Neuronal stem cell (in vitro differentiated cells): ENCODE data around the gene BRSK2.

Experiments used
- DNase-seq: peaks from one replicate; pipeline ENCODE4 v3.0.0-alpha.2; 2013; ENCODE audit warnings: low spot score
- H2AFZ ChIP-seq: one replicate; pipeline ENCODE4 v1.6.1; 2013; ENCODE audit warnings: mild to moderate bottlenecking, low read length, inconsistent platforms
- H2AK5ac ChIP-seq: 2 replicates; pipeline ENCODE4 v1.6.1; 2013; ENCODE audit warnings: low read depth, mild to moderate bottlenecking, inconsistent platforms, low read length, moderate library complexity, mixed read lengths
- H2BK120ac ChIP-seq: 2 replicates; pipeline ENCODE4 v1.6.1; 2013; ENCODE audit warnings: low read depth, mild to moderate bottlenecking, inconsistent platforms, low read length, moderate library complexity, mixed read lengths
- H2BK12ac ChIP-seq: one replicate; pipeline ENCODE4 v1.6.1; 2013; ENCODE audit warnings: low read length, inconsistent platforms
- H2BK15ac ChIP-seq: 2 replicates; pipeline ENCODE4 v1.6.1; 2013; ENCODE audit warnings: mild to moderate bottlenecking, low read length, inconsistent platforms, mixed read lengths
- H2BK5ac ChIP-seq: one replicate; pipeline ENCODE4 v1.6.1; 2013; ENCODE audit warnings: inconsistent platforms, mild to moderate bottlenecking, low read length, moderate library complexity
- H3K14ac ChIP-seq: one replicate; pipeline ENCODE4 v1.6.1; 2013; ENCODE audit warnings: low read length, inconsistent platforms
- H3K18ac ChIP-seq: 2 replicates; pipeline ENCODE4 v1.6.1; 2013; ENCODE audit warnings: low read length, inconsistent platforms
- H3K23ac ChIP-seq: 2 replicates; pipeline ENCODE4 v1.6.1; 2013; ENCODE audit warnings: low read depth, mild to moderate bottlenecking, mixed read lengths, low read length, inconsistent platforms; ENCODE audit not compliant: poor library complexity
- H3K27ac ChIP-seq: replicated peaks from 3 replicates; pipeline ENCODE4 v1.5.1; 2013; ENCODE audit warnings: low read length, inconsistent platforms
- H3K27me3 ChIP-seq, 3 experiments: 2 replicates each; pipeline ENCODE4 v1.6.1; 2013; ENCODE audit warnings: low read length in 3 of 3, mild to moderate bottlenecking in 2 of 3, inconsistent platforms in 1 of 3, low read depth in 1 of 3, mixed read lengths in 1 of 3, moderate library complexity in 1 of 3; ENCODE audit not compliant: control insufficient read depth in 3 of 3, insufficient read depth in 3 of 3
- H3K36me3 ChIP-seq, 2 donors: replicated peaks in 1 of 2; 2 replicates each; pipeline ENCODE4 v1.6.1; 2013; ENCODE audit warnings: low read length in 2 of 2; ENCODE audit not compliant: control insufficient read depth in 2 of 2, insufficient read depth in 2 of 2
- H3K4ac ChIP-seq: 2 replicates; pipeline ENCODE4 v1.6.1; 2013; ENCODE audit warnings: inconsistent platforms, mild to moderate bottlenecking, low read length, moderate library complexity
- H3K4me1 ChIP-seq, 2 donors: 1 replicate in 1 of 2; 2 replicates in 1 of 2; pipeline ENCODE4 v1.6.1; 2013; ENCODE audit warnings: low read length in 2 of 2, low read depth in 1 of 2; ENCODE audit not compliant: control insufficient read depth in 2 of 2, insufficient read depth in 1 of 2
- H3K4me2 ChIP-seq: one replicate; pipeline ENCODE4 v1.6.1; 2013; ENCODE audit warnings: mild to moderate bottlenecking, low read length, inconsistent platforms; ENCODE audit not compliant: insufficient read depth, poor library complexity, severe bottlenecking
- H3K4me3 ChIP-seq, 2 donors: 2 replicates each; pipeline ENCODE4 v1.5.1; 2013; ENCODE audit warnings: low read length in 2 of 2, mild to moderate bottlenecking in 2 of 2, inconsistent platforms in 1 of 2, moderate library complexity in 1 of 2
- H3K79me1 ChIP-seq: one replicate; pipeline ENCODE4 v1.6.1; 2013; ENCODE audit warnings: low read depth, mild to moderate bottlenecking, inconsistent platforms, low read length, moderate library complexity
- H3K9ac ChIP-seq: one replicate; pipeline ENCODE4 v1.6.1; 2013; ENCODE audit warnings: mild to moderate bottlenecking, low read depth, low read length, inconsistent platforms; ENCODE audit not compliant: poor library complexity
- H3K9me3 ChIP-seq, 2 donors: replicated peaks in 1 of 2; 2 replicates each; pipeline versions ENCODE3 to v1.6.1; 2013; ENCODE audit warnings: low read length in 2 of 2, mild to moderate bottlenecking in 2 of 2, inconsistent platforms in 1 of 2, low read depth in 1 of 2, mixed read lengths in 1 of 2, moderate library complexity in 1 of 2; ENCODE audit not compliant: control insufficient read depth in 2 of 2, insufficient read depth in 1 of 2
- H4K8ac ChIP-seq: one replicate; pipeline ENCODE4 v1.6.1; 2013; ENCODE audit warnings: low read depth, mild to moderate bottlenecking, inconsistent platforms, low read length, moderate library complexity
- H4K91ac ChIP-seq: one replicate; pipeline ENCODE4 v1.6.1; 2013; ENCODE audit warnings: low read length, low read depth, mild to moderate bottlenecking, inconsistent platforms; ENCODE audit not compliant: poor library complexity
- WGBS, 2 donors: extraction: QIAGEN DNeasy Blood & Tissue Kit; methylation state at CpG; one replicate each; pipeline ENCODE4 v1.1.7; 2013; ENCODE audit warnings: missing lambda C conversion rate in 2 of 2, mixed read lengths in 1 of 2; ENCODE audit not compliant: insufficient read length in 2 of 2, insufficient replicate concordance in 1 of 2; ENCODE audit errors: extremely low coverage in 2 of 2; 5-methylcytosine and 5-hydroxymethylcytosine counted together

The BRSK2 gene

GRCh38 chr11:1401171-1401445 lies 11.4 kb downstream of the BRSK2 start:
- Histone ChIP-seq H3K9ac (no peak overlapping the region), H3K4me2 (no peak overlapping the region), H2BK15ac (no peak overlapping the region), H3K4ac (no peak overlapping the region), H4K8ac (no peak overlapping the region), H3K23ac (no peak overlapping the region), H2BK12ac (no peak overlapping the region), H3K9me3 (no peaks in the 10 kb centered on the region), H3K4me3 (no peak overlapping the region), H2AK5ac (no peak overlapping the region), H2AFZ (no peak overlapping the region), H2BK120ac (no peak overlapping the region), H3K27ac (no peak overlapping the region), H3K18ac (no peak overlapping the region), H3K79me1 (peaks cover 55% of the 10 kb centered on the region), H3K4me1 (peaks cover 1 to 5% of the 10 kb centered on the region in 2 donors), H3K14ac (no peak overlapping the region), H2BK5ac (peak overlapping the region; percentile 39), H3K27me3 (no peaks in the 10 kb centered on the region), H4K91ac (no peak overlapping the region), H3K36me3 (no peaks in the 10 kb centered on the region)
- no CpG with 5 or more reads among the region's 11 CpGs for WGBS, 2 donors
- DNase-seq = no peak

- peak; percentile 76 for DNase-seq
- H2AK5ac ChIP-seq = no peak overlapping the region
- no CpG with 5 or more reads among the region's 23 CpGs for WGBS, 2 donors
Measured at GRCh38 chr11:1401656-1402221, 12.0 kb downstream of the BRSK2 start.

GRCh38 chr11:1402355-1403077 lies 12.8 kb downstream of the BRSK2 start:
- Histone ChIP-seq H3K27ac (no peak overlapping the region), H3K9me3 (no peaks in the 10 kb centered on the region), H3K4me3 (no peak overlapping the region), H3K79me1 (peaks cover 52% of the 10 kb centered on the region), H2BK5ac (no peak overlapping the region), H2AK5ac (no peak overlapping the region), H3K4me2 (no peak overlapping the region), H3K14ac (peak overlapping the region; percentile 94), H2BK120ac (no peak overlapping the region), H3K27me3 (no peaks in the 10 kb centered on the region), H3K36me3 (no peaks in the 10 kb centered on the region), H3K18ac (no peak overlapping the region), H3K9ac (no peak overlapping the region), H4K91ac (no peak overlapping the region), H2BK12ac (peak overlapping the region; percentile 84), H4K8ac (no peak overlapping the region), H2BK15ac (no peak overlapping the region), H3K4me1 (peaks cover 1 to 5% of the 10 kb centered on the region in 2 donors), H3K4ac (no peak overlapping the region), H2AFZ (no peak overlapping the region), H3K23ac (peak overlapping the region; percentile 80)
- no CpG with 5 or more reads among the region's 23 CpGs for WGBS, 2 donors
- no peak for DNase-seq

More at GRCh38 chr11:1401656-1402221, 12.0 kb downstream of the BRSK2 start:
- Histone ChIP-seq H3K4me3 (no peak overlapping the region), H3K4ac (no peak overlapping the region), H2BK15ac (no peak overlapping the region), H3K9ac (no peak overlapping the region), H3K18ac (no peak overlapping the region), H3K14ac (peak overlapping the region; percentile 82), H3K36me3 (no peaks in the 10 kb centered on the region), H3K4me2 (no peak overlapping the region), H3K9me3 (no peaks in the 10 kb centered on the region), H3K4me1 (peaks cover 1 to 5% of the 10 kb centered on the region in 2 donors), H2AFZ (no peak overlapping the region), H2BK120ac (no peak overlapping the region), H3K23ac (peak overlapping the region; percentile 73), H3K79me1 (peaks cover 55% of the 10 kb centered on the region), H3K27me3 (no peaks in the 10 kb centered on the region), H4K8ac (no peak overlapping the region), H3K27ac (no peak overlapping the region), H2BK12ac (no peak overlapping the region), H4K91ac (no peak overlapping the region), H2BK5ac (no peak overlapping the region)

GRCh38 chr11:1403078-1403620 lies 13.4 kb downstream of the BRSK2 start:
- no peak overlapping the region for H2AFZ ChIP-seq
- H3K4me3 ChIP-seq = peak overlapping the region in 1 of 2 donors; percentile 14
- no peak overlapping the region for H4K8ac ChIP-seq
- H3K14ac ChIP-seq = peak overlapping the region; percentile 94
- no peaks in the 10 kb centered on the region for H3K27me3 ChIP-seq
- no peak overlapping the region for H3K9ac ChIP-seq
- no peak overlapping the region for H2BK5ac ChIP-seq
- H3K79me1 ChIP-seq = peaks cover 48% of the 10 kb centered on the region
- no peak overlapping the region for H2AK5ac ChIP-seq
- H3K9me3 ChIP-seq = no peaks in the 10 kb centered on the region
- H2BK120ac ChIP-seq = no peak overlapping the region
- H3K23ac ChIP-seq = peak overlapping the region; percentile 43
- no peak overlapping the region for H3K4ac ChIP-seq
- H2BK12ac ChIP-seq = no peak overlapping the region
- H3K4me1 ChIP-seq = peaks cover 1 to 5% of the 10 kb centered on the region in 2 donors
- H3K27ac ChIP-seq = no peak overlapping the region
- WGBS, 2 donors = no CpG with 5 or more reads among the region's 16 CpGs
- no peak overlapping the region for H3K18ac ChIP-seq
- no peak overlapping the region for H3K4me2 ChIP-seq
- H4K91ac ChIP-seq = no peak overlapping the region
- DNase-seq = no peak
- no peaks in the 10 kb centered on the region for H3K36me3 ChIP-seq
- no peak overlapping the region for H2BK15ac ChIP-seq
